ENCODE data around the gene ADD1.

The ADD1 gene

DNA sequence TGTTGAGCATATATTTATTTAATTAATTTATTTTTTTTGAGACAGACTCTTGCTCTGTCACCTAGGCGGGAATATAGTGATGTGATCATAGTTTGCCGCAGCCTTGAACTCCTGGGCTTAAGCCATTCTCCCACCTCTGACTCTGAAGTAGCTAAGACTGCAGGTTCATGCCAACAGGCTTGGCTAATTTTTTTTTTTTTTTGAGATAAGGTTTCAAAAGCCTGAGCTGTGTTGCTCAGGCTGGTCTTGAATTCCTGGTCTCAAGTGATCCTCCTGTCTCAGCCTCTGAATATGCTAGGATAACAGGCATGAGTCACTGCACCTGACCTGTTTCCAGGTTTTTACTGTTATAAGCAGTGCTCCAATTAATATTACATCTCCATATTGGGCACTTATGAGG lies 4.8 kb downstream of the ADD1 start:
- DNase-seq (ENCODE audit: low read depth) = peak; percentile 41
- no peak overlapping the region for H3K4me3 ChIP-seq (ENCODE audit: low read length)
- TF ChIP-seq, protein P1, sequence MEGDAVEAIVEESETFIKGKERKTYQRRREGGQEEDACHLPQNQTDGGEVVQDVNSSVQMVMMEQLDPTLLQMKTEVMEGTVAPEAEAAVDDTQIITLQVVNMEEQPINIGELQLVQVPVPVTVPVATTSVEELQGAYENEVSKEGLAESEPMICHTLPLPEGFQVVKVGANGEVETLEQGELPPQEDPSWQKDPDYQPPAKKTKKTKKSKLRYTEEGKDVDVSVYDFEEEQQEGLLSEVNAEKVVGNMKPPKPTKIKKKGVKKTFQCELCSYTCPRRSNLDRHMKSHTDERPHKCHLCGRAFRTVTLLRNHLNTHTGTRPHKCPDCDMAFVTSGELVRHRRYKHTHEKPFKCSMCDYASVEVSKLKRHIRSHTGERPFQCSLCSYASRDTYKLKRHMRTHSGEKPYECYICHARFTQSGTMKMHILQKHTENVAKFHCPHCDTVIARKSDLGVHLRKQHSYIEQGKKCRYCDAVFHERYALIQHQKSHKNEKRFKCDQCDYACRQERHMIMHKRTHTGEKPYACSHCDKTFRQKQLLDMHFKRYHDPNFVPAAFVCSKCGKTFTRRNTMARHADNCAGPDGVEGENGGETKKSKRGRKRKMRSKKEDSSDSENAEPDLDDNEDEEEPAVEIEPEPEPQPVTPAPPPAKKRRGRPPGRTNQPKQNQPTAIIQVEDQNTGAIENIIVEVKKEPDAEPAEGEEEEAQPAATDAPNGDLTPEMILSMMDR (IDR thresholded peaks at IDR 0.05; ENCODE audit: insufficient read depth, low read depth, low read length, missing control alignments) = no peak

DNA sequence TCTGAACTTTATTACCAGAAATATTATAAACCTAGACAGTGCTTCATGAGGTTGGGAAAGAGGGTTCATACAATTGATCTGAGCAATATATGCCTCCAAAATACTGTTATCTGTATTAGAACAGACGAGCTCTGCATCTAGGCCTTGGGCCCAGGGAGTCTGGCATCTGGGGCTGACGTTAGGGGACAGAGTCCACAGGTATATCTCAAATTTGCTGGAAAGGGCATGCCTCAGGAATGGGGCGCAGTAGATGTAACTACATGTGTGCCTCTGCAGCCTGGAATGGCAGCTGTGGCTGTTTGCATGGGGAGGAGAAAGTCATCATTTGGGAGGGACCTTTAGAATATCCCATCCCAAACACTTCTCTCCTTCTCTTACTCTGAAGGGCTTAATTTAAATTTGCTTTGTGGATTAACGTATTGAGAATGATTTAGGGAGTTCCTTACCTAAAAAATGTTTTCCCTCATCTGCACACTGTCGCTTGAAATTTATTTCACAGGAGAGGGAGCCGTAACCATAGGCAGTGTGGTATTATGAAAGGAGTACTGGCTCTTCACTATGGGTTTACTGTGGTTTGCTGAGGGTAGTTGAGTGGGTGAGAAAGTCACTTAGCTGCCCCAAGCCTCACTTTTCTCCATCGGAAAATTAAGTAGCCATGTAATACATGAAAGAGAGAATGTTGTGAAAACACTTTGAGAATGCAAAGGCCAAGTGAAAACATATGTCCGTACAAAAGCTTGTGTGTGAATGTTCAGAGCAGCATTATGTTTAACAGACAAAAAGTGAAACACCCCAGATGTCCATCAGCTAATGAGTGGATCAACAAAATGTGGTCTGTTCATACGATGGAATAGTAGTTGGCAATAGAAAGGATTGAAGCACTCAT lies 5.9 kb downstream of the ADD1 start:
- DNase-seq (ENCODE audit: low read depth) = no peak
- TF ChIP-seq, protein P1 (IDR thresholded peaks at IDR 0.05; ENCODE audit: insufficient read depth, low read depth, low read length, missing control alignments) = no peak
- no peak overlapping the region for H3K4me3 ChIP-seq (ENCODE audit: low read length)

DNA sequence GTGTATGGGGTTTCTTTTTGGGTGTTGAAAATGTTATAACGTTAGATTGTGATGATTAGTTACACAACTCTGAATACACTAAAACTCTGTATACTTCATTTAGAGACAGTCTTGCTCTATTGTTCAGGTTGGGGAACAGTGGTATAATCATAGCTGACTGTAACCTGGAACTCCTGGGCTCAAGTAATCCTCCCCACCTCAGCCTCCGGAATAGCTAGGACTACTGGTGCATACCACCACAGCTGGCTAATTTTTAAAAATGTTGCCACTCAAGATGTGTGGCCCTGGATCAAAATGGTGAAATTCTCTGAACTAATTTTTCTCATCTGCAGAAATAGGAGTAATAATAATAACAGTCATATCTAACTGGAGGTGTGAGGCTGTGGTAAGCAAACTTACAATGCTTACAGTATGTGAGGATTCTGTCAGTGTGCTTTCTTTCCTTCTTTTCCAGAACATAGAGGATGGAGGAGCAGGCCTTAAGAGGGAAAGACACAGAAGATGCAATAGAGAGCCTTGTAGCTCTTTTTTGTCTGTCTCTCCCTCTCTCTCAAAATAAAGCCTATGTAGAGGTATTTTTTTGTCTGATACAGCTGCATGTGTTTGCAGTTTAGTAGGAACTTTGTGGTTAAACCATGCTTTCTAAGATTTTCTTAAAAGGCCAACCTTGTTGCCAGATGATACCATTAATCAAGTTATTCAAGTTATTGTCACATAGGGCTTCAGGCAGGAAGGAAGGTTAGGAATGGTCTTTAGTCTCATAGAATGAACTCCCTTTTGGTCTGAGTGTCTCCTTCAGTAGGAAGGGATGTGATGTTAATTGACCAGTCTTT lies 7.5 kb downstream of the ADD1 start:
- TF ChIP-seq, protein P1 (IDR thresholded peaks at IDR 0.05; ENCODE audit: insufficient read depth, low read depth, low read length, missing control alignments) = no peak
- H3K4me3 ChIP-seq (ENCODE audit: low read length) = no peak overlapping the region
- no peak for DNase-seq (ENCODE audit: low read depth)

DNA sequence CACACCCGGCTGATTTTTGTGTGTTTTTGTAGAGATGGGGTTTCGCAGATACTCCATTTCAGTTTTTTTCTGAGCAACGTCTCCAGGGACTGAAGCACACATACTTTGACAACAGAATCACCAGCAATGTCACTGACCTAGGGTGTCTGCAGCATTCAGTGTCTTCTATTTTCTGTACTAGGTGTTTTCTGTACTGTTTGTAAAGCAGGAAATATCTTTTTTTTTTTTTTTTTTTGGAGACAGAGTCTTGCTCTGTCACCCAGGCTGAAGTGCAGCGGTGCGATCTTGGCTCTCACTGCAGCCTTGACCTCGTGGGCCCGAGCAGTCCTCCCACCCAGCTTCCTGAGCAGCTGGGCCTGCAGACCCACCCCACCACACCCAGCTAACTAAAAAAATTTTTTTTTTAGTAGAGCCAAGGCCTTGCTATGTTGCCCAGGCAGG lies 8.9 kb downstream of the ADD1 start:
- TF ChIP-seq, protein P1 (IDR thresholded peaks at IDR 0.05; ENCODE audit: insufficient read depth, low read depth, low read length, missing control alignments) = no peak
- H3K4me3 ChIP-seq (ENCODE audit: low read length) = no peak overlapping the region
- DNase-seq (ENCODE audit: low read depth) = no peak

DNA sequence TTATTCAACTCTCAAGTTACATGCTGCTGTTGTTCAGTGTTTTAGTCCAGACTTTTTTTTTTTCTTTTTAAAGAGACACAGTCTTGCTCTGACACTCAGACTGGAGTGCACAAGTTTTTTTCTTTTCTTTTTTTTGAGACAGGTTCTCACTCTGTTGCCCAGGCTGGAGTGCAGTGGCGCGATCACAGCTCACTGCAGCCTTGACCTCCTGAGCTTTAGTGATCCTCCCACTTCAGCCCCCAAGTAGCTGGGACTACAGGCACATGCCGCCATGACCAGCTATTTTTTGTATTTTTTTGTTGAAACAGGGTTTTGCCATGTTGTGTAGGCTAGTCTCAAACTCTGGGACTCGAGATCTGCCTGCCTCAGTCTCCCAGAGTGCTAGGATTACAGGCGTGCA lies 11.9 kb downstream of the ADD1 start:
- TF ChIP-seq, protein P1 (IDR thresholded peaks at IDR 0.05; ENCODE audit: insufficient read depth, low read depth, low read length, missing control alignments) = no peak

DNA sequence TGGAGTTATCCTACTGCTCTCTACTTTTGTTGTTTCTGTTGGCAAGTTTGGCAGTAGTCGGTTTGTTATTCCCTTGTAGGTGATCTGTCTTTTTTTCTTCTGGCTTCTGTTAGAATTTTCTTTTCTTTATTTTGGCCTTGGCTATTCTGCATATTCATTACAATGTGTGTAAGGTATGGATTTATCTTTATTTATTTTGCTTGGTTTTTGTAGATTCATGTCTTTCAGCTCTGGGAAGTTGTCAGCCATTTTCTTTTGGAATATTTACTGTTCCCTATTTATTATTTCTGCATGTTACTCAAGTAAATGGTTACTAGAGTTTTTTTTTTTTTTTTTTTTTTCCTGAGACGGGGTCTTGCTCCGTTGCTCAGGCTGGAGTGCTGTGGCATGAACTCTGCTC lies 12.6 kb downstream of the ADD1 start:
- no peak for DNase-seq (ENCODE audit: low read depth)
- TF ChIP-seq, protein P1 (IDR thresholded peaks at IDR 0.05; ENCODE audit: insufficient read depth, low read depth, low read length, missing control alignments) = no peak
- no peak overlapping the region for H3K4me3 ChIP-seq (ENCODE audit: low read length)

More for the DNA sequence above, 11.9 kb downstream of the ADD1 start:
- no peak for DNase-seq (ENCODE audit: low read depth)
- H3K4me3 ChIP-seq (ENCODE audit: low read length) = no peak overlapping the region
